ENCODE data around the gene ZNF333. TPM values are rescaled to one million over a fixed set of nuclear protein-coding genes. Genes with fewer than 3 reads are reported as not detected.

Gene ZNF333
- polyA plus RNA-seq, 2 of the 4 experiments (the other 2 are of a cell fraction): 3.5 to 5.7 TPM

DNA sequence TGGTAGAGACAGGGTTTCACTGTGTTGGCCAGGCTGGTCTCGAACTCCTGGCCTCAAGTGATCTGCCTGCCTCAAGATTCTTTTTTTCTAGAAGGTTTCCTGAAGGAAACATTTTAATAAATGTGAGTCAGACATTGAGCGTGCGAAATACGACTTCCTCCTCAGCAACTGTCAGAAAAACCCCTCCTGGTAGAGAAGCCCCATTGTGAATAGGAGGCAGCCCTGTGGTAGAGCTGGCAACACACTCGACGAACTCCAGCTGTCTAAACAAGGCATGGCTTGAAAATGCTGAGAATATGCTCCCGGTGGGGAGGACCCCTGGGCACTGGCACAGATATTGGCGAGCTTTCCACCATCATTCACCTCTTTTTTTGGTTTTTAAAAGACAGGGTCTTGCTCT, 9.8 kb downstream of the ZNF333 start (continued):
- TF ChIP-seq RFX5 (IDR thresholded peaks at IDR 0.05) (no peak), NPAS2 (CRISPR knock-in tag; IDR thresholded peaks at IDR 0.05; ENCODE audit: borderline replicate concordance) (no peak)

DNA sequence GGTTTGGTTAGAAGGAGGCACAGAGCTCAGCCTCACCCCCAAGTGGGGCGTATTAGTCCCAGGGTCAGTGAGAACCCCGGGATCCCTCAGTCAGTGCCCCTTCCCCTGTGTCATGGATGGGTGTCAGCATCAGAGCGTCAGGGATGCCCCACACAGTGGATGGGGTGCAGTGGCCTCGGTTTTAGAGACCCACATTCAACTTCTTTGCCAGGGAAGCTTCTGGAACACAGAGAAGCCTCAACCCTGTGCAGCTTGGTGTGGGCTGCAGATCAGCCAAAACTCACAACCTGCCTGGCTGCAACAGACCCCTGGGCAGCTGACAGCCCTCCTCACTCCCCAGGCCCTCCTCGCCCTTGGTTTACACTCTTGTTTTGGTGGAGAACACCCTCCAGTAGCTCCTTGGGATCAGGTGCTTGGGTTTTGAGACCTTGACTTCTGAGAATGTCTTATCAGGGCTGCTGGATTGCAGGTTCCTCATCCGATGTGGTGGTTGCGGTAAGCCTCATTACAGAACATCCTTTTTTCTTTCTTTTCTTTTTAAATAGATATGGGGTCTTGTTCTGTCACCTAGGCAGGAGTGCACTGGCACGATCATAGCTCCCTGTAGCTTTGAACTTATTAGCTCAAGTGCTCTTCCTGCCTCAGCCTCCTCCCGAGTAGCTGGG, 11.0 kb downstream of the ZNF333 start:
- Histone ChIP-seq H3K4me2 (no peak overlapping the region), H3K9me3 (no peaks in the 10 kb centered on the region), H3K4me3 (no peak overlapping the region), H3K27ac (no peak overlapping the region), H3K4me1 (no peaks in the 10 kb centered on the region)
- ATAC-seq (no peak), FAIRE-seq (no peak), DNase-seq (ENCODE audit: low read depth in 1 of 2, low spot score in 1 of 2) (no peak)
- ChIA-PET CTCF (no interaction called here), POLR2A (no interaction called here)
- WGBS (ENCODE audit: missing lambda C conversion rate): 80% methylated on average over 9 of the region's 9 CpGs
- TF ChIP-seq CBX8 (IDR thresholded peaks at IDR 0.05) (no peak), FOXS1 (CRISPR knock-in tag; IDR thresholded peaks at IDR 0.05) (no peak), ZC3H11A (IDR thresholded peaks at IDR 0.05) (no peak), ESRRA (IDR thresholded peaks at IDR 0.05; ENCODE audit: borderline replicate concordance, low read length) (no peak), CEBPB (IDR thresholded peaks at IDR 0.05) (no peak), EHMT2 (IDR thresholded peaks at IDR 0.05; ENCODE audit: low read depth) (no peak), CHD4 (IDR thresholded peaks at IDR 0.05; ENCODE audit: borderline replicate concordance) (no peak), CHD2 (IDR thresholded peaks at IDR 0.05; ENCODE audit: low read length, partially characterized antibody) (no peak), MAFK (IDR thresholded peaks at IDR 0.05; ENCODE audit: partially characterized antibody) (no peak), KDM5A (IDR thresholded peaks at IDR 0.05) (no peak), BHLHE40 (IDR thresholded peaks at IDR 0.05; ENCODE audit: low read depth, low read length) (no peak)
- TF ChIP-seq, protein P1, sequence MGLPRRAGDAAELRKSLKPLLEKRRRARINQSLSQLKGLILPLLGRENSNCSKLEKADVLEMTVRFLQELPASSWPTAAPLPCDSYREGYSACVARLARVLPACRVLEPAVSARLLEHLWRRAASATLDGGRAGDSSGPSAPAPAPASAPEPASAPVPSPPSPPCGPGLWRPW (IDR thresholded peaks at IDR 0.05): no peak
- TF ChIP-seq, protein P2, sequence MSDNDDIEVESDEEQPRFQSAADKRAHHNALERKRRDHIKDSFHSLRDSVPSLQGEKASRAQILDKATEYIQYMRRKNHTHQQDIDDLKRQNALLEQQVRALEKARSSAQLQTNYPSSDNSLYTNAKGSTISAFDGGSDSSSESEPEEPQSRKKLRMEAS (IDR thresholded peaks at IDR 0.05): no peak

- Histone ChIP-seq H3K27ac (no peak overlapping the region), H3K4me1 (no peaks in the 10 kb centered on the region), H3K4me2 (no peak overlapping the region), H3K4me3 (no peak overlapping the region), H3K9me3 (no peaks in the 10 kb centered on the region)
- FAIRE-seq (no peak), DNase-seq (ENCODE audit: low read depth in 1 of 2, low spot score in 1 of 2) (no peak), ATAC-seq (no peak)
- ChIA-PET POLR2A (no interaction called here), CTCF (no interaction called here)
- TF ChIP-seq MAFK (IDR thresholded peaks at IDR 0.05; ENCODE audit: partially characterized antibody) (no peak), RFX5 (IDR thresholded peaks at IDR 0.05) (no peak), HMGXB4 (CRISPR knock-in tag; IDR thresholded peaks at IDR 0.05; ENCODE audit: borderline replicate concordance) (no peak), EP300 (IDR thresholded peaks at IDR 0.05) (no peak), MAZ (IDR thresholded peaks at IDR 0.05; ENCODE audit: borderline replicate concordance, low read depth, low read length) (no peak), CBX8 (IDR thresholded peaks at IDR 0.05) (no peak)
- 81% methylated on average over 6 of the region's 6 CpGs for WGBS (ENCODE audit: missing lambda C conversion rate)
These were observed 14.0 kb downstream of the ZNF333 start for GRCh38 chr19:14703833-14704232.

- H3K4me1 ChIP-seq: no peaks in the 10 kb centered on the region
- H3K27ac ChIP-seq: no peak overlapping the region
- CTCF ChIA-PET: no interaction called here
- WGBS (ENCODE audit: missing lambda C conversion rate): 75% methylated on average over 6 of the region's 6 CpGs
- no peak overlapping the region for H3K4me2 ChIP-seq
- H3K4me3 ChIP-seq: no peak overlapping the region
- POLR2A ChIA-PET: no interaction called here
- ATAC-seq (no peak), DNase-seq (ENCODE audit: low read depth in 1 of 2, low spot score in 1 of 2) (no peak), FAIRE-seq (no peak)
- no peaks in the 10 kb centered on the region for H3K9me3 ChIP-seq
- TF ChIP-seq HOXA7 (CRISPR knock-in tag; IDR thresholded peaks at IDR 0.05): no peak
- TF ChIP-seq ZSCAN20 (CRISPR knock-in tag; IDR thresholded peaks at IDR 0.05): no peak
- TF ChIP-seq ESRRA (IDR thresholded peaks at IDR 0.05; ENCODE audit: borderline replicate concordance, low read length): no peak
- no peak for TF ChIP-seq FOSL2 (IDR thresholded peaks at IDR 0.05)
- TF ChIP-seq FOSL2 (CRISPR knock-in tag; IDR thresholded peaks at IDR 0.05): no peak
- TF ChIP-seq MAFK (IDR thresholded peaks at IDR 0.05; ENCODE audit: partially characterized antibody): no peak
- TF ChIP-seq, protein P3, sequence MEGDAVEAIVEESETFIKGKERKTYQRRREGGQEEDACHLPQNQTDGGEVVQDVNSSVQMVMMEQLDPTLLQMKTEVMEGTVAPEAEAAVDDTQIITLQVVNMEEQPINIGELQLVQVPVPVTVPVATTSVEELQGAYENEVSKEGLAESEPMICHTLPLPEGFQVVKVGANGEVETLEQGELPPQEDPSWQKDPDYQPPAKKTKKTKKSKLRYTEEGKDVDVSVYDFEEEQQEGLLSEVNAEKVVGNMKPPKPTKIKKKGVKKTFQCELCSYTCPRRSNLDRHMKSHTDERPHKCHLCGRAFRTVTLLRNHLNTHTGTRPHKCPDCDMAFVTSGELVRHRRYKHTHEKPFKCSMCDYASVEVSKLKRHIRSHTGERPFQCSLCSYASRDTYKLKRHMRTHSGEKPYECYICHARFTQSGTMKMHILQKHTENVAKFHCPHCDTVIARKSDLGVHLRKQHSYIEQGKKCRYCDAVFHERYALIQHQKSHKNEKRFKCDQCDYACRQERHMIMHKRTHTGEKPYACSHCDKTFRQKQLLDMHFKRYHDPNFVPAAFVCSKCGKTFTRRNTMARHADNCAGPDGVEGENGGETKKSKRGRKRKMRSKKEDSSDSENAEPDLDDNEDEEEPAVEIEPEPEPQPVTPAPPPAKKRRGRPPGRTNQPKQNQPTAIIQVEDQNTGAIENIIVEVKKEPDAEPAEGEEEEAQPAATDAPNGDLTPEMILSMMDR (IDR thresholded peaks at IDR 0.05): no peak
- no peak for TF ChIP-seq NFE2L2 (conservative IDR thresholded peaks at IDR 0.05; ENCODE audit: low read length)
- TF ChIP-seq BHLHE40 (IDR thresholded peaks at IDR 0.05; ENCODE audit: low read depth, low read length): no peak
- TF ChIP-seq MYC (IDR thresholded peaks at IDR 0.05; ENCODE audit: borderline replicate concordance, low read length): no peak
- no peak for TF ChIP-seq RCOR1 (IDR thresholded peaks at IDR 0.05; ENCODE audit: low read depth, low read length)
- TF ChIP-seq, protein P2 (IDR thresholded peaks at IDR 0.05): no peak
- no peak for TF ChIP-seq NR3C1 (IDR thresholded peaks at IDR 0.05)
- TF ChIP-seq SMC3 (IDR thresholded peaks at IDR 0.05): no peak
- no peak for TF ChIP-seq TP53 (CRISPR knock-in tag; IDR thresholded peaks at IDR 0.05)
These were observed 14.6 kb downstream of the ZNF333 start for GRCh38 chr19:14704450-14704849.

Data from A549 (cell line).